ENCODE results near the gene TEK.

- no peak for TF ChIP-seq CTCF (conservative IDR thresholded peaks at IDR 0.05; ENCODE audit: low read length)
- no peak for TF ChIP-seq EZH2phosphoT487 (IDR thresholded peaks at IDR 0.05; ENCODE audit: borderline replicate concordance)
These were observed 34.9 kb upstream of the TEK start for GRCh38 chr9:27073841-27074728.

All from Loucy (cell line).